IPS-NIHi7 (cell line): ENCODE results near the gene MAP3K7.

Experiments used
- DNase-seq: peaks from one replicate; pipeline ENCODE4 v3.0.0; 2012; ENCODE audit warnings: mixed read lengths; ENCODE audit errors: extremely low spot score

Gene MAP3K7

GRCh38 chr6:90484385-90484784 is 102.5 kb downstream of the MAP3K7 start:
- DNase-seq = no peak

DNA sequence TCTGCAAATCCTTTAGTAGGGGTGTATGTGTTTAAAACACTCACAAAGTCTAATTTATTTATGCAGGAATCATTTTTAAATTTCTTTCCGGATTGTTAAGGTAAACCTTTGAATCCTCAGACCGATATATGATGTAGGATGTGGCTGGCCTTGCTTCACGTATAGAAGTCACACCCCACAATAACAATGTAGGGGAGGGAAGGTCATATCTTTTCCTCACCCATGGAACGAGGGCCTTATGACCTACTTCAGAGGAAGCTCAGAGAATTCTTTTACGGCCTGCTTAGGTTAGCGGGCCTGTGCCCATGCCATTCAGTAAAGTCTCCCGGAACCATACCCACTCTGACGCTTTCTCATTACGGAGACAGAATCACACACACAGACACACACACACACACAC is 102.9 kb downstream of the MAP3K7 start:
- no peak for DNase-seq

GRCh38 chr6:90483116-90483839 is 103.6 kb downstream of the MAP3K7 start:
- no peak for DNase-seq

DNA sequence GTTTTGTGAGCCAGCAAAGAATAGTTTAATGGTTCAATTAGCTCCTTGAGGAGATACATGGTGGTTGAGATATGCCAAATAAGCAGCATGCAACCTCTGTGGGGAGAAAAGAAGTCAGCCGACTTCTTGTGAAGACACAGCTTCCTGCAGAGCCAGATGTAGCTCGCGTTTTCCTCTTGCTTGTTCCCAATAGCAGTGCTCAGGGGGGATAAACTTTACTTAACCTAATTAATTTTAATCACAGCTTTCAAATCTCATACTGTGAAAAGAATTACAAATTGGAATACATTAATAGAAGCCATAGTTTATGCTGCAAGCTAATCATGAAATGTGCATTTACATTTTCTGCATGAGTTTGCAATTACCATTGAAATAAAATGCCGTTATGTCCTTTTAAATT is 106.2 kb downstream of the MAP3K7 start:
- no peak for DNase-seq

- DNase-seq = no peak
These were observed 107.3 kb downstream of the MAP3K7 start for GRCh38 chr6:90479603-90479926.

DNA sequence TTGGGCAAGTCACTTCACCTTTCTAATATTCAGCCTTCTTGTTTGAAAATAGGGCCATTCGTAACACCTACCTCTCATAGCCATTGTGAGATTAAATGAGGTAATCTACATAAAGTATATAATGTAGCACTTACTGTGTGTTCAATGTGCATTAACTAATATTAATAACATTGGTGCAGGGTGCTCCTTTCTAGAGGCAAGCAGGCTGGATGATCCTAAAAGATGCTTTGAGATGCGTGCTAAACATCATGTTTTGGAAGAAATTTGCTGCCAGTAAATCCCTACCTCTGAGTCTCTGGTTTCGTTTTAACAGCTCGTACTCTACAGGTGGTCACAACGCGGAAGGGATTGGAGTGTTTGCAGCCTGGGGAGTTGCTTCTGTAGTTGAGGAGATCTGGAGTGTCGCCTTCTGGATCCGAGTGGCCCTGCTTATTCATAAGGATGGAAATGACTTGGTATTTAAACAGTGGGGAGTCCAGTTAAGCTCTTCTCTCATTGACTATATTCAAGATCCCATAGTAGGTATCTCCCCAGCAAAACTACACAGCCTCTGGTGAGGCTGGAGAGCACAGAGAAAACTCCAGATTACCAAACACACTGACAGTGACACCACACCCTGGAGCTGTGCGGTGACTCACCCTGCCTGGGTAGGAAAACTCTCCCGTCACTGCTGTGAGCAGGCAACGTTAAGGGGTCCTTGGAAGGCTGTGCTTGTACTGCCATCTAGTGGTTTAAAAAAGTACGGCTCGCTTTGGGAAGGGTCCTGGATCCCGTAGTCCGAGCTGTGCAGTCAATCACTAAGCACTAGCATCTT is 107.9 kb downstream of the MAP3K7 start:
- peak; percentile 93 for DNase-seq

DNA sequence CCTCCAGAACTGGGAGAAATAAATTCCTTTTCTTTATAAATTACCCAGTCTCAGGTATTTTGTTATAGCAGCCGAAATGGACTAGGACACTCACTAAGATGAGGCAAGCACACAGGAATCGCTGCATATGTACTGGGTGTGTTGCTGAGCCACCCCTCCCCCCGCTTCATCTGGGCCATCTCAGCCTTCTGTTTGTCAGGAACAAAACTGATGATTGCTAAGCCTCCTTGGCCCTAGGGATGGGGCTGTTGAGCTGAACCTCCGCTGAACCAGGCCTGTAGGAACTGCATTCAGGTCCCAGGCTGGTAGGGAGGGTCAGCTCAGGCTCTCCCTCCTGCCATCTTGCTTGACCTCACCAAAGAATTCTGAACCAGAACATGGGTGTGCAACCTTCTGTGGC is 108.6 kb downstream of the MAP3K7 start:
- DNase-seq = peak; percentile 71

GRCh38 chr6:90477366-90477765 is 109.5 kb downstream of the MAP3K7 start:
- DNase-seq = no peak

GRCh38 chr6:90472716-90473115 is 114.2 kb downstream of the MAP3K7 start:
- no peak for DNase-seq

DNA sequence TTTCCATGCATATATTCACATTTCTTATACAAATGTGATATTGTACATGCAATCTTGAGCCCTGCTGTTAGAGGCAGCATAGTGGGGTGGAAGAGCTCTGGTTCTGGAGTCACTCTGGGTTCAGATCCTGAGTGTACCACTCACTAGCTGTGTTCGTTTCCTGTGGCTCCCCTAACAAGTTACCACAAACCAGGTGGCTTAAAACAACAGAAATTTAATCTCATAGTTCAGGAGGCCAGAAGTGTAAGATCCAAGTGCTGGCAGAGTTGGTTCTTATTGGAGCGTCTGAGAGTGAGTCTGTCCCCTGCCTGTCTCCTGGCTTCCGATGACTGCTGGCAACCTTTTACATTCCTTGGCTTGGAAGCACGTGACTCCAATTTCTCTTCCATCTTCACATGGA is 115.6 kb downstream of the MAP3K7 start:
- DNase-seq = no peak

DNA sequence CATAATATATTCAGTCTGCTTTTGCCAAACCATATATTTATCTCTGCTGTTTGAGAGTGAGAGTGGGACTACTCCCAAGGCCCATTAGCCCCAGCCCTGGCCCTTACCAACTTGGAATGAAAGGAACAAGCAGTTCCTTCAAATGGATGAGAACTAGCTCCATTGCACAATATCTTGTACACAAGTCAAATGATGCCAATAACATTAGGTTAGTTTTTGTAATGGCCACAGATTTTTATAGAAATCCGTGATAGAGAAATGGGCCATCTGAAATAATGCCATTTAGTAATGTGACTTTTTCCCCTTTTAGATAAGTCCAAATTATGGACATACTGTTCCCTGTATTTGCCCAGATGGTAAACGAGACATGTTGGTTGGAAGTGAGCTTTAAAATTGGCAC is 117.0 kb downstream of the MAP3K7 start:
- no peak for DNase-seq

DNA sequence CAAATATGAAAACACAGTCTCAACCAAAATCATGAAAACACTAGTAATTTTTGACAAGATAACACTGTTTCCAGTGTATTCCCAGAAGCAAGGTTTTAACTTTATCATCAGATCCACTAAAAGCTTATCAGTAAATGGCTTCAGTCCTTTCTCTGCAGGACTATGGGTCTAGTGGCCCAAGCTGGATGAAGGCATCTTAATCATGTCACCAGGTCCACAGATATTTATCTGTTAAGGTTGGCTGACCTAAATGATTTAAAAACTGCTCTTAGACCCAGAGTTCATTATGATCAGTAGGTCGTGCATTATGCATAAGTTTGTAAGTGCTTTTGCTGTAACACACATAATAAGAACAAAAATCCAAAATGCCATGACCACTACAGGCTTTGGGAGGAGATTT is 118.0 kb downstream of the MAP3K7 start:
- no peak for DNase-seq

GRCh38 chr6:90468080-90468479 is 118.8 kb downstream of the MAP3K7 start:
- DNase-seq = no peak

GRCh38 chr6:90467546-90467945 is 119.3 kb downstream of the MAP3K7 start:
- no peak for DNase-seq

- no peak for DNase-seq
These were observed 120.5 kb downstream of the MAP3K7 start for GRCh38 chr6:90466154-90466940.

GRCh38 chr6:90465686-90466085 is 121.2 kb downstream of the MAP3K7 start:
- DNase-seq = no peak

GRCh38 chr6:90464507-90464906 is 122.4 kb downstream of the MAP3K7 start:
- no peak for DNase-seq

DNA sequence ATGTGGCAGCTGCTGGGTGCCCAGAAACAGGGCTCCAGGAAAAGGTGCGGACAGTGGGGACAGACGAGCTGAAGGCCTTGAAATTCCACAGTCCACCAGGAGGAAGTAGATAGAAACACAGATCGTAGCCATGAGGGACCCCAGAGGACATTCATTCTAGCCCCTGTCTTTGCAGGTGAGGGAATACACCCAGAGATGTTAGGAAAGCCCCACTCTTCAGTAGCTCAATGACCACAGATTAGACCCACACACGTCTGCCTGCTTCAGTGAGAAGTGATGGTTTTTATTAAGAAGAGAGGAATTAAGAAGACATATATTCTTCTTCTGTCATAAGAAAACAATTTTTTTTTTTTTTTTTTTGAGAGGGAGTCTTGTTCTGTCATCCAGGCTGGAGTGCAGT is 123.0 kb downstream of the MAP3K7 start:
- DNase-seq = no peak
